Activated T-cell treated with anti-CD3 and anti-CD28 coated beads, Interleukin-2, amount 50 U/mL, for 72 hours (primary cell): ENCODE results near the gene FNDC3A. TPM values are rescaled to one million over a fixed set of nuclear protein-coding genes. Genes with fewer than 3 reads are reported as not detected.
"Not testable (repeated sequence)": the region's sequence is repeated elsewhere in the genome, so short reads cannot be mapped to it uniquely, and the experiment has no call there.

Source experiments
- ATAC-seq, 2 donors: fragments of 150-1000 bp; cut with Tn5 transposase; replicated peaks in 1 of 2; 2 replicates each; pipeline ENCODE4 v1.10.0; 2021; ENCODE audit warnings: moderate library complexity in 2 of 2, mild to moderate bottlenecking in 1 of 2
- DNase-seq, 2 donors: peaks; one replicate each; pipeline ENCODE4 v3.0.0; 2021 to 2022; ENCODE audit warnings: mixed read lengths in 1 of 2
- H3K27ac Mint-ChIP-seq: one replicate; pipeline ENCODE4 v1.8.0; 2022; ENCODE audit warnings: mild to moderate bottlenecking, moderate library complexity, mixed read lengths
- H3K27me3 Mint-ChIP-seq: one replicate; pipeline ENCODE4 v1.8.0; 2022; ENCODE audit warnings: low read depth, mixed read lengths
- H3K36me3 Mint-ChIP-seq, 2 donors: one replicate each; pipeline ENCODE4 v1.8.0; 2022; ENCODE audit warnings: mixed read lengths in 2 of 2, mild to moderate bottlenecking in 1 of 2; ENCODE audit not compliant: insufficient read depth in 2 of 2
- H3K4me1 Mint-ChIP-seq: one replicate; pipeline ENCODE4 v1.8.0; 2022; ENCODE audit warnings: low read depth, mixed read lengths
- H3K4me3 Mint-ChIP-seq, 2 donors: one replicate each; pipeline ENCODE4 v1.8.0; 2022; ENCODE audit warnings: mild to moderate bottlenecking in 2 of 2, mixed read lengths in 2 of 2, moderate library complexity in 2 of 2
- H3K9me3 Mint-ChIP-seq, 2 donors: one replicate each; pipeline ENCODE4 v1.8.0; 2022; ENCODE audit warnings: mixed read lengths in 2 of 2
- total RNA-seq, 2 donors: library from RNA; stranded (reverse); gene quantifications; one replicate each; pipeline ENCODE4 v1.2.3, GENCODE V29; 2022

Gene FNDC3A
- total RNA-seq, 2 donors from 2014 or later = 26.7 to 33.1 TPM

DNA sequence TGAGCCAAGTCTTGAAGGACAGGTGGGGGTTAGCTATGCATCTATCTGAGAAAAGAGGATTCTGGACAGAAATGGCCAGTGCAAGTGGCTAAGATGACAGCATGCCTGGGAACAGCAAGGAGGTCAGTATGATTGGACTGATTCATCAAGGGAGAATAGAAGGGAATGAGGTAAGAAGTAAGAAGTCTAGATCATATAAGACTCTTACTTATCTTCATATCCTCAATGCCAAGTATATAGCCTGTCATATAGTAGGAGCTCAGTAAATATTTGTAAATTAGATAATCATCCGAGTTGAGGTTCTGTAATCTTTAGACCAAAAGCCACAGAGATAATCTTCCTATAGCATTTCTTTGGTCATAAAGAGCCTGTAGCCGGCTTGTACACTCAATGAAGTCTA lies 141.2 kb downstream of the FNDC3A start:
- peaks cover 33% of the 10 kb centered on the region for H3K4me1 Mint-ChIP-seq
- H3K36me3 Mint-ChIP-seq = peaks cover 17 to 40% of the 10 kb centered on the region in 2 donors
- H3K9me3 Mint-ChIP-seq = peaks cover 2 to 11% of the 10 kb centered on the region in 2 donors
- DNase-seq = no peak
- no peak overlapping the region for H3K27ac Mint-ChIP-seq
- H3K4me3 Mint-ChIP-seq = no peak overlapping the region
- no peak for ATAC-seq
- H3K27me3 Mint-ChIP-seq = no peaks in the 10 kb centered on the region

DNA sequence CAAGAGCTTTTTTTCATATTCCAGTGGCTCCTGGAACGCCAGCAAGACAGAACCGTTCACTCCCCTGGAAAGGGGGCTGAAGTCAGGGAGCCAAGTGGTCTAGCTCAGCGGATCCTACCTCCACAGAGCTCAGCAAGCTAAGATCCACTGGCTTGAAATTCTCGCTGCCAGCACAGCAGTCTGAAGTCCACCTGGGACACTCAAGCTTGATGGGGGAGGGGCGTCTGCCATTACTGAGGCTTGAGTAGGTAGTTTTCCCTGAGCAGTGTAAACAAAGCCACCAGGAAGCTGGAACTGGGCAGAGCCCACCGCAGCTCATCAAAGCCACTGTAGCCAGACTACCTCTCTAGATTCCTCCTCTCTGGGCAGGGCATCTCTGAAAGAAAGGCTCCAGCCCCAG lies 142.7 kb downstream of the FNDC3A start:
- not testable (repeated sequence) for H3K27me3 Mint-ChIP-seq, DNase-seq, H3K27ac Mint-ChIP-seq, ATAC-seq, H3K4me3 Mint-ChIP-seq
- Mint-ChIP-seq H3K9me3 (peaks cover 2 to 11% of the 10 kb centered on the region in 2 donors), H3K36me3 (peaks cover 17 to 42% of the 10 kb centered on the region in 2 donors), H3K4me1 (peaks cover 23% of the 10 kb centered on the region)

DNA sequence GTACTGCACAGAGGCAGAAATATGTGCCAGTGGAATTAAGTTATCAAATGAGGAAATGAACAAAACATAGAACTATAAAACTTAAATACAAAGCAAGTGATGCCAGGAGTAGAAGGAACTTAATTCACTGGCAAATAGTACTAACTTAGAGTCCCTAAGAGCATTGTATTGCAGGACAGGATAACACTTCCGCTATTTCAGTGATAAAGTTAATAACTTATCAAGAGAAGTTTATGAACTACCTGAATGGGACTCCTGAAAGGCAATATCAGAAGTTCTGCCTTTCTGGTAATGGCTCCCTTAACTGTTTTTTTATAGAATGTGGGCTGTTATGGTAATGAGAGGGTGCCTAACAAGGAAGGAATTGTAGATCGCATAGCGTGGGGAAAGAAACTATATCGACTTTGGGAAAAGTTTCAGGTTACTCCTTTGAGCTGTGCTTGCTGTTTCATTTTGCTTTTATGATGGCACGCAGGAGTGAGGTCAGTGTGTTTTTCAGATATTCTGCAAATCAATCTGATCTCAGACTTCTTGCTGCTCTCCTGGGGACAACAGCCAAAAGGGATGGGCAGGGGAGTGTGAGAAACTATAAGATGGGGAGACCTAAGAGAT lies 149.1 kb downstream of the FNDC3A start:
- H3K4me1 Mint-ChIP-seq = peaks cover 16% of the 10 kb centered on the region
- peak overlapping the region; percentile 89 for H3K27ac Mint-ChIP-seq
- H3K36me3 Mint-ChIP-seq = peaks cover 5 to 17% of the 10 kb centered on the region in 2 donors

DNA sequence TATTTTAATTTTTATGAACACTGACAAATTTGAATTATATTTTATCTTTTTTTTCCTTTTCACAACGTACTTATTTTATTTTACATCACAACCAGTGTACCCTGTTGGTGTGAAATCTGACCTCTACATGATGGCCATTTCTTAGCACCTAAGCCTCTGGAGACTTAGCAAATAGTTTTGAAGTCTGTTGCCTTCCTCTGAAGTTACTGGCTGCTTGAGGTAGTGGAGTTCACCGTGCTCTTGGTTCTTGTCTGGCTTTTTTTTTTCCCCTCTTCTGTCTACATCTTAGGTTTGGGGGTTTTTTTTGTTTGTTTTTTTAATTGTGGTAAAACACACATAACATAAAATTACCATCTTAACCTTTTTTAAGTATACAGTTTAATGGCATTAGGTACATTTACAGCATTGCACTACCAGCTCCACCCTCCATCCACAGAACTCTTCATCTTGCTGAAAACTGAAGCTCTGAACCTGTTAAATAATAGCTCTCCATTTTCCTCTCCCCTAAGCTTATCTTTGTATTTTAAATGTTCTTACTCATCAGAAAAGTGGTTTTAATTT lies 150.3 kb downstream of the FNDC3A start:
- no peak overlapping the region for H3K27ac Mint-ChIP-seq
- H3K36me3 Mint-ChIP-seq = peaks cover 4 to 10% of the 10 kb centered on the region in 2 donors
- ATAC-seq (no peak), DNase-seq (no peak)
- H3K4me1 Mint-ChIP-seq = peaks cover 16% of the 10 kb centered on the region
- H3K27me3 Mint-ChIP-seq = no peaks in the 10 kb centered on the region
- H3K9me3 Mint-ChIP-seq = peaks cover 2% of the 10 kb centered on the region in 2 donors
- no peak overlapping the region for H3K4me3 Mint-ChIP-seq

More for the DNA sequence above, 149.1 kb downstream of the FNDC3A start:
- no peaks in the 10 kb centered on the region for H3K27me3 Mint-ChIP-seq
- H3K4me3 Mint-ChIP-seq = no peak overlapping the region
- ATAC-seq (no peak), DNase-seq (no peak)
- peaks cover 2 to 8% of the 10 kb centered on the region in 2 donors for H3K9me3 Mint-ChIP-seq

DNA sequence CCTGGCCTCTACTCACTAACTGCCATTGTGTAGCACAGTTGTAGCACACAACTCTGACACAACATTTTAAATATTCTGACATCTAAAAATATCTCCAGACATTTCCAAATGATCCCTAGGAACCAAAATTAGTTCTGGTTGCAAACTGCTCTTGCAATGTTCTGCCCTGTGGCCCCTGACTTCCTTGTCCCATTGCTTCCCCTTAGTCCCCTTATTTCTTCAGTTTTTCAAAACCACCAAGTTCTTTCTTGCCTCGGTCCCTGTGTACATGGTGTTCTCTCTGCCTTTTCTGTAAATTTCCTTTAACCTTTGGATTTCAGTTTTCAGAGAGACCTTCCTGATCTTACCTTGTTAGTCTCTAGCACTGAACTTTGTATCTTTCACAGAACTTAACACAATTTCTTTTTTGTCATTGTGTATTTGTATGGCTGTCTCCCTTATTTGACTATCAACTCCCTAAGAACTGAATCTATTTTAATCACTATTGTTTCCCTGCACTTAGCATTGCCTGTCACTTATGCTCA lies 156.8 kb downstream of the FNDC3A start:
- peaks cover 6% of the 10 kb centered on the region for H3K4me1 Mint-ChIP-seq
- peaks cover 10 to 33% of the 10 kb centered on the region in 2 donors for H3K36me3 Mint-ChIP-seq
- peak overlapping the region; percentile 6 for H3K27ac Mint-ChIP-seq

DNA sequence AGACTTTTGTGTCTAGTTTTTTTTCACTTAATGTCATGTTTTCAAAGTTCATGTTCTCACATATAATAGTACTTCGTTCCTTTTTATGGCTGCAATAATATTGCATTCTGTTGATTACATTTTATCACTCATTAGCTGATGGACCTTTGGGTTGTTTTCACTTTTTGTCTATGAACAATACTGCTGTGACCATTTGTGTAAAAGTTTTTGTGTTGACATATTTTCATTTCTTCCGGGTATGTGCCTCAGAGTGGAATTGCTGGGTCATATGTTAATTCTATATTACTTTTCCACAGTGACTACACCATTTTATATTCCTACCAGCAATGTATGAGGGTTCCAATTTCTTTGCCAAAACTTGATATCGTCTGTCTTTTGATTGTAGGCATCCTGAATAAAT lies 158.6 kb downstream of the FNDC3A start:
- no peak overlapping the region for H3K4me3 Mint-ChIP-seq
- peaks cover 10 to 40% of the 10 kb centered on the region in 2 donors for H3K36me3 Mint-ChIP-seq
- peaks cover 12% of the 10 kb centered on the region for H3K4me1 Mint-ChIP-seq
- no peak for DNase-seq
- ATAC-seq = no peak
- H3K27me3 Mint-ChIP-seq = no peaks in the 10 kb centered on the region
- no peaks in the 10 kb centered on the region for H3K9me3 Mint-ChIP-seq
- no peak overlapping the region for H3K27ac Mint-ChIP-seq

More for the DNA sequence above, 156.8 kb downstream of the FNDC3A start:
- Mint-ChIP-seq H3K4me3 (no peak overlapping the region), H3K27me3 (no peaks in the 10 kb centered on the region), H3K9me3 (no peaks in the 10 kb centered on the region)
- ATAC-seq (no peak), DNase-seq (no peak)

DNA sequence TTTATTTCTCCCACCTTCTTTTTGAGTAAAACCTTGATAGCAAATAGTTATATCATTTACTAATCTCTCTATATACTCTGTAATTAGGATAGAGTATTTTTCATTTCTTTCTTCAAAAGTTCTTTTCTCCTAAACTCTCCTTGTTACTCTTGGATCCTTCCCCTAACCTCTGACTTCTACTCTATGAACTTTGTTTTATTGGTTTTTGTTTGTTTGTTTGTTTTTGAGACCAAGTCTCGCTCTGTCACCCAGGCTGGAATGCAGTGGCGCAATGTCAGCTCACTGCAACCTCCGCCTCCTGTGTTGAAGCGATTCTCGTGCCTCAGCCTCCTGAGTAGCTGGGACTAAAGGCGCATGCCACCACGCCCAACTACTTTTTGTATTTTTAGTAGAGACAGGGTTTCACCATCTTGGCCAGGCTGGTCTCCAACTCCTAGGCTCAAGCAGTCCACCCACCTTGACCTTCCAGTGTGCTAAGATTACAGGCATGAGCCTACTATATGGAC lies 161.5 kb downstream of the FNDC3A start:
- not testable (repeated sequence) for H3K9me3 Mint-ChIP-seq, ATAC-seq, H3K27me3 Mint-ChIP-seq, DNase-seq, H3K4me3 Mint-ChIP-seq
- H3K27ac Mint-ChIP-seq = peak overlapping the region; percentile 34
- peaks cover 6 to 37% of the 10 kb centered on the region in 2 donors for H3K36me3 Mint-ChIP-seq
- H3K4me1 Mint-ChIP-seq = peaks cover 30% of the 10 kb centered on the region

DNA sequence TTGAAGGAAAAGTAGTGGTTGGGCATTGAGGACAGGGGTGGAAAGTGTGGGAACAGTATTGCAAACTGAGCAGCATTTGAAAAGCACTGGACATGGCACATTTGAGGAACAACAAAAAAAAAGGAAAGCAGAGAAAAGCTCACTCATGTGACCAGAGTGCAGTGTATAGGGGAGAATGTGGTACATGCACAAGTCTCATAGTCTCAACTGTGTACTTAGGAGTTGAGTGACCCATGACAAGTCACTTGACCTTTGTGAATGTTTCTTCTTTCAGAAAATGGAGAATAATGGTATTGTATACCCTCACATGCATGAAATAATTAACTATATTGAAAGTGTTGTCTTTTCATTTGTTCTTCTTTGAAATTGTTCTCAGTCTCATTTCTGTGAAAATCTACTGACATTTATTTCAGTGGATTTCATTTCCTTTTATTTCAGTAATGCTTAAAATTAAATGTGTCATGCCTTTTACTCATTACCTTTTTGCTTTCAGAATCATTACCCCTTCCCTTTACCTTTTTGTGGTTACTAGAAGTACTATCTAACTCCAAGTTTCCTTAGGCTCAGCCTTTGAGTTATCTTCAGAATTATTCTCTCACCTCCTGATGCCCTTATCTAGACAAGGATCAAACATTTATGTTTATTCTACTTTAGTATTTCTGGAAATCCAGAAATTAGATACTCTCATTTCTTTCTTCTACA lies 165.3 kb downstream of the FNDC3A start:
- Mint-ChIP-seq H3K36me3 (peaks cover 5 to 30% of the 10 kb centered on the region in 2 donors), H3K4me3 (peak overlapping the region in 1 of 2 donors; percentile 11), H3K9me3 (no peaks in the 10 kb centered on the region), H3K27me3 (no peaks in the 10 kb centered on the region), H3K27ac (peak overlapping the region; percentile 89), H3K4me1 (peaks cover 29% of the 10 kb centered on the region)
- DNase-seq (no peak), ATAC-seq (peak; percentile 45 to 77)

DNA sequence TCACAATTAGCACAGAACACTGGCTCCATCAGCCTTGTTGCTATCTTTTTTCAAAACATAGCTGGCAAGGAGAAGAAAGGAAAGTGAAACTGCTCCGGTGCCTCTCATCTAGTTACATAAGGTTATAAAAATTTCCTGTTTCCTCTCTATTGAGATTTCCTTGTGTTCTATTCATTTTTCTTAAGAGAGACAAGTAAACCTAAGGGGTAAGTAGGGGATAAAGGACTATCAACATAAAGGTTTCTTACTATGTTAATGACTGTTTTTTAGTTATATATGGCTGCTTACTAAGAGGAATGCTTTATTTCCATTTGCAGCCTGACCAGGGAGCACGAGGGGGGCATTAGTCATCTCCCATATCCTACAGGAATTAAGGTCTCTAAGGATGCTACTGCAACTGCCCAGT lies 171.2 kb downstream of the FNDC3A start:
- Mint-ChIP-seq H3K4me3 (peak overlapping the region; percentile 57 to 89), H3K27me3 (no peaks in the 10 kb centered on the region), H3K9me3 (peaks cover 10 to 20% of the 10 kb centered on the region in 2 donors), H3K27ac (peak overlapping the region; percentile 88), H3K36me3 (peaks cover 29 to 53% of the 10 kb centered on the region in 2 donors), H3K4me1 (peaks cover 15% of the 10 kb centered on the region)
- ATAC-seq (no peak), DNase-seq (no peak)

DNA sequence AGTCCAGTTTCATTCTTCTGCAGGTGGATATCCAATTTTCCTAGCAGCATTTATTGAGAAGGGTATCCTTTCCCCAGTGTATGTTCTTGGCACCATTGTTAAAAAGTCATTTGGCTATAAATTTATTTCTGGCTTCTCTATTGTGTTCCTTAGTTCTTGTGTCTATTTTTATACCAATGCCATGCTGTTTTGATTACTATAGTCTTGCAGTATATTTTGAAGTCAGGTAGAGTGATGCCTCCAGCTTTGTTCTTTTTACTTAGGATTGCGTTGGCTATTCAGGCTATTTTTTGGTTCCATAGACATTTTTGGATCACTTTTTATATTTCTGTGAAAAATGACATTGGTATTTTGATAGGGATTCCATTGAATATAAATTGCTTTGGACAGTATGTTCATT lies 172.7 kb downstream of the FNDC3A start:
- Mint-ChIP-seq H3K4me3 (no peak overlapping the region), H3K4me1 (peaks cover 15% of the 10 kb centered on the region), H3K27me3 (no peaks in the 10 kb centered on the region), H3K9me3 (peaks cover 10 to 20% of the 10 kb centered on the region in 2 donors), H3K36me3 (peaks cover 30 to 55% of the 10 kb centered on the region in 2 donors), H3K27ac (peak overlapping the region; percentile 80)
- no peak for DNase-seq
- no peak for ATAC-seq

DNA sequence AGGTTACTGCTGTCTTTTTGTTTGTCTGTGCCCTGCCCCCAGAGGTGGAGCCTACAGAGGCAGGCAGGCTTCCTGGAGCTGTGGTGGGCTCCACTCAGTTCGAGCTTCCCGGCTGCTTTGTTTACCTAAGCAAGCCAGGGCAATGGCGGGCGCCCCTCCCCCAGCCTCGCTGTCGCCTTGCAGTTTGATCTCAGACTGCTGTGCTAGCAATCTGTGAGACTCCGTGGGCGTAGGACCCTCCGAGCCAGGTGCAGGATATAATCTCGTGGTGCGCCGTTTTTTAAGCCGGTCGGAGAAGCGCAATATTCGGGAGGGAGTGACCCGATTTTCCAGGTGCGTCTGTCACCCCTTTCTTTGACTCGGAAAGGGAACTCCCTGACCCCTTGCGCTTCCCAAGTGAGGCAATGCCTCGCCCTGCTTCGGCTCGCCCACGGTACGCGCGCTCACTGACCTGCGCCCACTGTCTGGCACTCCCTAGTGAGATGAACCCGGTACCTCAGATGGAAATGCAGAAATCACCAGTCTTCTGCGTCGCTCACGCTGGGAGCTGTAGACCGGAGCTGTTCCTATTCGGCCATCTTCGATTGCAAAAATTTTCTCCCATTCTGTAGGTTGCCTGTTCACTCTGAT lies 182.4 kb downstream of the FNDC3A start:
- not testable (repeated sequence) for H3K9me3 Mint-ChIP-seq, H3K4me1 Mint-ChIP-seq, DNase-seq, H3K27ac Mint-ChIP-seq, ATAC-seq, H3K4me3 Mint-ChIP-seq, H3K27me3 Mint-ChIP-seq
- peaks cover 16 to 32% of the 10 kb centered on the region in 2 donors for H3K36me3 Mint-ChIP-seq

DNA sequence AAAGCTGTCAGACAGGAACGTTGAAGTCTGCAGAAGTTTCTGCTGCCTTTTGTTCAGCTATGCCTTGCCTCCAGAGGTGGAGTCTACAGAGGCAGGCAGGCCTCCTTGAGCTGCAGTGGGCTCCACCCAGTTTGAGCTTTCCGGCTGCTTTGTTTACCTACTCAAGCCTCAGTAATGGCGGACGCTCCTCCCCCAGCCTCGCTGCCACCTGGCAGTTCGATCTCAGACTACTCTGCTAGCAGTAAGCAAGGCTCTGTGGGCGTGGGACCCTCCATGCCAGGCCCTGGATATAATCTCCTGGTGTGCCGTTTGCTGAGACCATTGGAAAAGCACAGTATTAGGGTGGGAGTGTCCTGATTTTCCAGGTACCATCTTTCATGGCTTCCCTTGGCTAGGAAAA lies 187.4 kb downstream of the FNDC3A start:
- not testable (repeated sequence) for ATAC-seq, H3K27me3 Mint-ChIP-seq, DNase-seq, H3K4me3 Mint-ChIP-seq, H3K4me1 Mint-ChIP-seq, H3K27ac Mint-ChIP-seq
- Mint-ChIP-seq H3K9me3 (peaks cover 10 to 11% of the 10 kb centered on the region in 2 donors), H3K36me3 (peaks cover 28 to 45% of the 10 kb centered on the region in 2 donors)
